ENCODE data around the gene SMCO4. TPM values are rescaled to one million over a fixed set of nuclear protein-coding genes. Genes with fewer than 3 reads are reported as not detected.

SMCO4 gene
- total RNA-seq, 4 donors from 2014 or later: 6.7 to 71.1 (median 13.5) TPM

DNA sequence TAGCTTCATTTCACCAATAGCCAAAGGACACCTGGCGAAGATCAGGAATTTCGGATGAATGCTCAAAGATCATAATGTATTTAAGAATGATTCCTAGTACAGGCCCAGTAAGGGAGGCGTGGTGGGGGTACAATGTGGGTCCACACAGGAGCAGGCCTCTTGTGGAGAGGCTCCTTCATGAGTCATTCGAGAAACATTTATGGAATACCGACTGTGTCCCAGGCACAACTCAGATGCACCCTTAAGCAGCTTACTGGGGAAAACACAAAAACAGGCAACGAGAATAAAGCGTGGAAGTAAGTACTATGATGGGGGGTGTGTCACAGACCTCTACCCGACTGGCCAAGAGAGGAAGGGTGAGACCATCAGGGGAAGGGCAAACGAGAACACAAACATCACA, 44.5 kb downstream of the SMCO4 start:
- TF ChIP-seq, protein P1, sequence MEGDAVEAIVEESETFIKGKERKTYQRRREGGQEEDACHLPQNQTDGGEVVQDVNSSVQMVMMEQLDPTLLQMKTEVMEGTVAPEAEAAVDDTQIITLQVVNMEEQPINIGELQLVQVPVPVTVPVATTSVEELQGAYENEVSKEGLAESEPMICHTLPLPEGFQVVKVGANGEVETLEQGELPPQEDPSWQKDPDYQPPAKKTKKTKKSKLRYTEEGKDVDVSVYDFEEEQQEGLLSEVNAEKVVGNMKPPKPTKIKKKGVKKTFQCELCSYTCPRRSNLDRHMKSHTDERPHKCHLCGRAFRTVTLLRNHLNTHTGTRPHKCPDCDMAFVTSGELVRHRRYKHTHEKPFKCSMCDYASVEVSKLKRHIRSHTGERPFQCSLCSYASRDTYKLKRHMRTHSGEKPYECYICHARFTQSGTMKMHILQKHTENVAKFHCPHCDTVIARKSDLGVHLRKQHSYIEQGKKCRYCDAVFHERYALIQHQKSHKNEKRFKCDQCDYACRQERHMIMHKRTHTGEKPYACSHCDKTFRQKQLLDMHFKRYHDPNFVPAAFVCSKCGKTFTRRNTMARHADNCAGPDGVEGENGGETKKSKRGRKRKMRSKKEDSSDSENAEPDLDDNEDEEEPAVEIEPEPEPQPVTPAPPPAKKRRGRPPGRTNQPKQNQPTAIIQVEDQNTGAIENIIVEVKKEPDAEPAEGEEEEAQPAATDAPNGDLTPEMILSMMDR (IDR thresholded peaks at IDR 0.05; ENCODE audit: low read depth): no peak

DNA sequence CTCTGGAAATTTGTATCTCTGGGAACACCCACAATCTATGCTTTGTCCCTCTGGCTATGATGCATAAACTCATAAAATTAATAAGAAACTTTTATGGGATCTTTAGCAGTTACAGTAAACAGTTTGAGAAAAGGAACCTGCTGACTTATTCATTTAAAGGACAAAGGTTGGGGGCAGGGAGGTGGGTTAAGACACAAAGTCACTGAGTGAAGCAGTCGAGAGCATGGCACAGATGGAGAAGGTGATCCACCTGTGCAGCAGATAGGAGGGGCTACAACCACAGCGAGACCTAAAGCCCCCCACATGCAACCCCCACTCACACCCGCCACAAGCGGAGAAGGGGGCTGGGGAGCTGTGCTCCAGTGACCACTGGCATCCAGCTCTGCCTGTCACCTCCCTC, 45.0 kb downstream of the SMCO4 start:
- TF ChIP-seq, protein P1 (IDR thresholded peaks at IDR 0.05; ENCODE audit: low read depth): no peak

DNA sequence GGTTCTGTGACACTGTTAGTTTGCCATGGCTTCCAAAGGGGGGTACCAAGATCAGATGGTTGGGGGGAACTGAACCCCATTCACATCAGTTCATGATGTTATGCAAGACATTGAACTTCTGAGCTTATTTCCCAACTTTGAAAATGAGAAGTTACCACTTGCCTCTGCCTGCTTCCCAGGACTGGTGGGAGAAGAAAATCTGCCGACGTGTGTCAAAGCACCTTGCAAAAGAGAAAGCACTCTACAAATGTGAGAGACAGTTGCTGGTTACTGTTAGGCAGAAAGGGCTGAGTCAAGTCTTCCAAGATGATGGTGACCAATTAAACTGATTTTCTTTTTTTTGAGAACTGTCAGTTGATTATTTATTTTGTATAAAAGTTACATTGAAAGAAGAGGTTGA, 45.6 kb downstream of the SMCO4 start:
- TF ChIP-seq, protein P1 (IDR thresholded peaks at IDR 0.05; ENCODE audit: low read depth): no peak

DNA sequence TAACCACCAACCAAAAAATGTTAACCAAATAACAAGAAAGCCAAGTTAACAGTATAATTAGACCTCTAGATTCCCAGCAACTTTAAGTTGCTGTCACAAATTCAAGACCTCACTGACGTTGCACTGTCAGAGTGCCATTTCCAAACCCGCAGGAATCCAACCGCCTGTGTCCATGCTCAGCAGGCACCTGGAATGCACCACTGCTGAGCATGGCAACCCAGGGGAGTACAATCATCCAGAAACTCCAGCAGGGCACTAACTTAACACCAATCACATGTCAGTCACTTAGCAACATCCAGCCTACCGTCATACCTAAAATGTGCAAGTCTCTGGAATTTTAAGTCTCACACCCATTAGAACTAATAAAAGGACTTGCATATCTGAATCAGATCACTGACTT, 48.8 kb downstream of the SMCO4 start:
- TF ChIP-seq, protein P1 (IDR thresholded peaks at IDR 0.05; ENCODE audit: low read depth): no peak

DNA sequence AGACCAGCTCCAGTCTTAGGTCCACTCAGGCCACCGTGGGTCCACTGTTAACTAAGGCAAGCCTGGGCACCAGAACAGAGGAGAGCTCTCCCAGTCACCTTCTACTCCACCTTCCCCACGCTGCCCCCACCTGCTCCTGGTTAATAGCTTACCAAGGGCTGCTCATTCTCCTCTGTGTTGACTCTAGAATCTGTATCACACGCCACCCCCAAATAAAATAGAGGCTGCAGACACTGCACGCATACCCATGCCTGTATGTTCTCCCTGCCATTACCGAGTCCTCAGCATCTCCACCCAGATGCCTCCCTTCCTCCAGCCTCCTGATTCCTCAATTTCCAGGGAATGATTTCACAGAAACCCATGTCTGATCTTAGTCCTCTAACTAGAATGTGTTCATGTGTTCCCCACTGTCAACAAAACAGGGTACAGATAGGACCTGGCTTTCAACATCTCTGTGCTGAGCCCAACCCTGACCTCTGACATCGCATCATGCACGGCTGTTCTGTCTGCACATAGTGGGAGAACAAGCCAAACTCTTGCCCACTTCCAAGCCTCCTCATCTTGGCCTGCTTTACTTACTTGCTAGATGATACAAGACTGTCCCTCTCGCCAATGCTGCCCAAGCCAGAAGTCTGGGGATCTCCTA, 49.8 kb downstream of the SMCO4 start:
- TF ChIP-seq, protein P1 (IDR thresholded peaks at IDR 0.05; ENCODE audit: low read depth): no peak

DNA sequence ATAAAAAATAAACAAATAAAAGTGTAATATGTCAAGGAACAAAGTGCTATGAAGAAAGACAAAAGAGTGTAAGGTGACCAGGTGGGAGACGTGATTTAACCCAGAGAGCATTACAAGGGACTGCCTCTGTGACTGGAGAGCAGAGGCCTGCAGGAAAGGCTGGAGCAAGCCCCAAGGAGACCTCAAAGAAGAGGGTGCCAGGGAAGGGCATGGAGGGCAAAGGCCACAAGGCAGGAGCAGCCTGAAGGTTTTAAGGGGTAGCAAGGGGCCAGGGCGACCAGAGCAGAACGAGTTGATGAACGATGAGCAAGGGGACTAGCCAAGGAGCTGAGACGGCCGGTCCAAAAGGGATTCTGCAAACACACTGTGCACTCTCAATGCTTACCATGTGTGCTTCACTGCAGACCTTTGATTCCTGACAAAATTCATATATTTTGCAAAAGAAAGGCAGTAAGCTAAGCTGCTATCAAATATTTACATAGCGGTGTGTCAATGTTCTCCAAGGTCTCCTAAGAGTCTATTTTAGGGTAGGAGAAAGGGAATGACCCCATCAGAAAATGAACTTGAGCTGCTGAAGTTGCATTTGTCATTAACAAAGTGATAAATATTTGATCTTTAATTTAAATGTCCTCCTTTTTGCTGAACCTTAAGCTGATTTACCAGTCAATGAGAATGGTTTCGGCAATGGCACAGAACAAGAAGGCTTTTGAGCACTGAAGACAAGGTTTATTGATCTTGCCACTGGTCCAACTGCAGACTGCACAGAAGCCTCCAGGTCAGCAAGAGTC, 50.5 kb downstream of the SMCO4 start:
- TF ChIP-seq, protein P1 (IDR thresholded peaks at IDR 0.05; ENCODE audit: low read depth): no peak

DNA sequence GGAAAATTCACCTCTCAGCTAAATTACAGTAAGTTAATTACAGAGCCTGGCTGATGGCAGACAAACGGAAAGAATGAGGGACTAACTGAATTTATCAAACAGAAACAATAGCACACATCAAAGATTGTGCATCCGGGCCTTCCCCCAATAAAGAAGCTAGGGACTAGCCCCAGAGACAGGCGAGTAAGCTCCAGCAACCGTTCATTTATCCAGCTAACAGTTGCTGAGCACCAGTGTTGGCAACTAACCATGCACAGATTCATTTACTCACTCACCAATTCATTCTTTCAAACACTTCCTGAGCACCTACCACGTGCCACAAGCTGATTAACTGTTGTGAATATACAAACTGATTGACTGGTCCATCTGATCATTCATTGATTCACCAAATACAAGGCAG, 51.2 kb downstream of the SMCO4 start:
- TF ChIP-seq, protein P1 (IDR thresholded peaks at IDR 0.05; ENCODE audit: low read depth): no peak

All from subcutaneous adipose tissue (tissue), 4 donors.